Lung (tissue), 12 donors: ENCODE measurements around the gene SIAH1. TPM values are rescaled to one million over a fixed set of nuclear protein-coding genes. Genes with fewer than 3 reads are reported as not detected.
"Not testable (repeated sequence)": the region's sequence is repeated elsewhere in the genome, so short reads cannot be mapped to it uniquely, and the experiment has no call there.

ENCODE experiments used
- ATAC-seq: fragments of 200-7000 bp; cut with Tn5 transposase; one replicate; pipeline ENCODE4 v1.9.1; 2020; ENCODE audit warnings: moderate number of reproducible peaks; ENCODE audit not compliant: insufficient read depth, low FRiP score
- DNase-seq, 3 donors: peaks; one replicate each; pipeline ENCODE4 v3.0.0-alpha.2; 2013 to 2017
- H3K27ac ChIP-seq, 2 donors: one replicate each; pipeline ENCODE4 v1.5.1; 2013; ENCODE audit warnings: mild to moderate bottlenecking in 2 of 2, moderate library complexity in 2 of 2, control low read depth in 1 of 2, inconsistent platforms in 1 of 2, low read depth in 1 of 2, low read length in 1 of 2
- H3K27me3 ChIP-seq, 3 donors: one replicate each; pipeline ENCODE4 v1.5.1; 2013; ENCODE audit warnings: low read length in 2 of 3; ENCODE audit not compliant: control insufficient read depth in 3 of 3, insufficient read depth in 3 of 3
- H3K36me3 ChIP-seq, 4 donors: one replicate each; pipeline ENCODE4 v1.5.1; 2013; ENCODE audit warnings: low read length in 4 of 4, mild to moderate bottlenecking in 1 of 4, moderate library complexity in 1 of 4; ENCODE audit not compliant: control insufficient read depth in 4 of 4, insufficient read depth in 4 of 4
- H3K4me1 ChIP-seq, 5 donors: one replicate each; pipeline ENCODE4 v1.5.1; 2013; ENCODE audit warnings: low read length in 5 of 5, mild to moderate bottlenecking in 2 of 5, moderate library complexity in 1 of 5; ENCODE audit not compliant: control insufficient read depth in 5 of 5, insufficient read depth in 5 of 5
- H3K4me3 ChIP-seq: one replicate; pipeline ENCODE4 v1.5.1; 2013; ENCODE audit warnings: mild to moderate bottlenecking, control low read depth, moderate library complexity
- H3K9ac ChIP-seq, 2 donors: one replicate each; pipeline ENCODE4 v1.5.1; 2013; ENCODE audit warnings: low read length in 2 of 2, control low read depth in 1 of 2; ENCODE audit not compliant: insufficient read depth in 1 of 2
- H3K9me3 ChIP-seq, 4 donors: one replicate each; pipeline ENCODE4 v1.5.1; 2013; ENCODE audit warnings: low read length in 3 of 4, mild to moderate bottlenecking in 1 of 4, moderate library complexity in 1 of 4; ENCODE audit not compliant: control insufficient read depth in 4 of 4, insufficient read depth in 3 of 4
- WGBS, 2 donors: extraction: QIAGEN DNeasy Blood & Tissue Kit; methylation state at CpG; one replicate each; pipeline ENCODE4 v1.1.7; 2013; 5-methylcytosine and 5-hydroxymethylcytosine counted together
- polyA plus RNA-seq, 2 donors: library from polyadenylated mRNA; stranded (reverse); fragments of 200-250 nt; gene quantifications; one replicate each; pipeline ENCODE4 v1.2.1, GENCODE V29; 2013
- total RNA-seq, 2 donors: library from RNA; depleted of rRNA in 1 of 2; stranded (reverse); fragments of >200 nt in 1 of 2; gene quantifications; one replicate each; pipeline ENCODE4 v1.2.1, GENCODE V29; 2014 to 2021
- TF ChIP-seq, protein P1 (sequence below): IDR thresholded peaks from 2 replicates; pipeline ENCODE4 v1.5.1; 2012; ENCODE audit warnings: mild to moderate bottlenecking; ENCODE audit errors: control extremely low read depth, extremely low read depth
- donor health status: control.
- donor health status: control.
- donor health status: Bipolar disorder and iron deficiency.
- donor health status: healthy.
- donor health status: DM: yes; HTN: yes; CAD: no.

SIAH1 gene
- total and polyA plus RNA-seq, 4 donors = 15.6 to 53.2 (median 19.2) TPM

- Histone ChIP-seq H3K4me1 (peaks cover 0 to 4% (median 3%) of the 10 kb centered on the region in 5 donors), H3K27me3 (no peaks in the 10 kb centered on the region), H3K4me3 (no peak overlapping the region), H3K9ac (no peak overlapping the region), H3K36me3 (peaks cover 10 to 33% (median 24%) of the 10 kb centered on the region in 4 donors), H3K9me3 (no peaks in the 10 kb centered on the region), H3K27ac (no peak overlapping the region)
- DNase-seq (no peak), ATAC-seq (no peak)
- TF ChIP-seq, protein P1, sequence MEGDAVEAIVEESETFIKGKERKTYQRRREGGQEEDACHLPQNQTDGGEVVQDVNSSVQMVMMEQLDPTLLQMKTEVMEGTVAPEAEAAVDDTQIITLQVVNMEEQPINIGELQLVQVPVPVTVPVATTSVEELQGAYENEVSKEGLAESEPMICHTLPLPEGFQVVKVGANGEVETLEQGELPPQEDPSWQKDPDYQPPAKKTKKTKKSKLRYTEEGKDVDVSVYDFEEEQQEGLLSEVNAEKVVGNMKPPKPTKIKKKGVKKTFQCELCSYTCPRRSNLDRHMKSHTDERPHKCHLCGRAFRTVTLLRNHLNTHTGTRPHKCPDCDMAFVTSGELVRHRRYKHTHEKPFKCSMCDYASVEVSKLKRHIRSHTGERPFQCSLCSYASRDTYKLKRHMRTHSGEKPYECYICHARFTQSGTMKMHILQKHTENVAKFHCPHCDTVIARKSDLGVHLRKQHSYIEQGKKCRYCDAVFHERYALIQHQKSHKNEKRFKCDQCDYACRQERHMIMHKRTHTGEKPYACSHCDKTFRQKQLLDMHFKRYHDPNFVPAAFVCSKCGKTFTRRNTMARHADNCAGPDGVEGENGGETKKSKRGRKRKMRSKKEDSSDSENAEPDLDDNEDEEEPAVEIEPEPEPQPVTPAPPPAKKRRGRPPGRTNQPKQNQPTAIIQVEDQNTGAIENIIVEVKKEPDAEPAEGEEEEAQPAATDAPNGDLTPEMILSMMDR = no peak
- WGBS, 2 donors = 92 to 94% methylated on average over 11 of the region's 11 CpGs
These were observed 30.0 kb downstream of the SIAH1 start for GRCh38 chr16:48354877-48355855.

- H3K36me3 ChIP-seq = peaks cover 10 to 34% (median 26%) of the 10 kb centered on the region in 4 donors
- 96 to 97% methylated on average over 5 of the region's 5 CpGs for WGBS, 2 donors
- H3K27me3 ChIP-seq, H3K27ac ChIP-seq, DNase-seq, H3K4me3 ChIP-seq, H3K4me1 ChIP-seq, ATAC-seq, H3K9ac ChIP-seq, H3K9me3 ChIP-seq: not testable (repeated sequence)
These were observed 30.8 kb downstream of the SIAH1 start for GRCh38 chr16:48354385-48354784.

GRCh38 chr16:48353565-48354163, 31.5 kb downstream of the SIAH1 start:
- DNase-seq = peak; percentile 74 to 82 (median 78)
- H3K9me3 ChIP-seq = no peaks in the 10 kb centered on the region
- WGBS, 2 donors = 18 to 25% methylated on average over 7 of the region's 7 CpGs
- H3K27ac ChIP-seq = no peak overlapping the region
- no peak for ATAC-seq
- H3K4me3 ChIP-seq = no peak overlapping the region
- H3K27me3 ChIP-seq = no peaks in the 10 kb centered on the region
- H3K36me3 ChIP-seq = peaks cover 10 to 36% (median 26%) of the 10 kb centered on the region in 4 donors
- TF ChIP-seq, protein P1 = peak; percentile 90
- peaks cover 0 to 4% (median 3%) of the 10 kb centered on the region in 5 donors for H3K4me1 ChIP-seq
- H3K9ac ChIP-seq = peak overlapping the region in 1 of 2 donors; percentile 42
